Liver (tissue), 9 donors: ENCODE measurements around the gene RBM45. TPM values are rescaled to one million over a fixed set of nuclear protein-coding genes. Genes with fewer than 3 reads are reported as not detected.

Source experiments
- DNase-seq: peaks from one replicate; pipeline ENCODE4 v3.0.0-alpha.2; 2017; ENCODE audit warnings: low spot score
- H3K27ac ChIP-seq, 2 donors: one replicate each; pipeline ENCODE4 v1.7.0; 2013; ENCODE audit warnings: inconsistent platforms in 2 of 2, low read length in 2 of 2, control low read depth in 1 of 2, low read depth in 1 of 2, mild to moderate bottlenecking in 1 of 2
- H3K27me3 ChIP-seq, 4 donors: one replicate each; pipeline versions ENCODE4 v1.6.1 to v1.7.0; 2013; ENCODE audit warnings: low read length in 3 of 4, inconsistent platforms in 1 of 4, mild to moderate bottlenecking in 1 of 4, moderate library complexity in 1 of 4; ENCODE audit not compliant: control insufficient read depth in 4 of 4, insufficient read depth in 4 of 4
- H3K36me3 ChIP-seq, 4 donors: one replicate each; pipeline versions ENCODE4 v1.6.1 to v1.7.0; 2013; ENCODE audit warnings: low read length in 3 of 4, mild to moderate bottlenecking in 3 of 4, low read depth in 1 of 4, moderate library complexity in 1 of 4; ENCODE audit not compliant: control insufficient read depth in 4 of 4, insufficient read depth in 3 of 4
- H3K4me1 ChIP-seq, 4 donors: one replicate each; pipeline versions ENCODE4 v1.6.1 to v1.7.0; 2013; ENCODE audit warnings: low read length in 3 of 4, mild to moderate bottlenecking in 3 of 4, moderate library complexity in 1 of 4; ENCODE audit not compliant: control insufficient read depth in 4 of 4, insufficient read depth in 4 of 4
- H3K4me3 ChIP-seq, 3 donors: one replicate each; pipeline versions ENCODE4 v1.6.1 to v1.7.0; 2013; ENCODE audit warnings: low read length in 3 of 3, control low read depth in 1 of 3, low read depth in 1 of 3, mild to moderate bottlenecking in 1 of 3
- H3K9ac ChIP-seq, 2 donors: one replicate each; pipeline ENCODE4 v1.7.0; 2013; ENCODE audit warnings: low read length in 2 of 2, mild to moderate bottlenecking in 2 of 2, moderate library complexity in 2 of 2, control low read depth in 1 of 2, low read depth in 1 of 2
- H3K9me3 ChIP-seq, 4 donors: one replicate each; pipeline versions ENCODE4 v1.6.1 to v1.7.0; 2013; ENCODE audit warnings: low read length in 3 of 4; ENCODE audit not compliant: control insufficient read depth in 4 of 4
- CTCF ChIP-seq: fragments of 150-350 bp; IDR thresholded peaks from 2 replicates; pipeline ENCODE4 v1.5.1; 2017; ENCODE audit warnings: improper control_type of control experiment, low read depth, low read length; ENCODE audit not compliant: missing input control
- EGR1 ChIP-seq, 2 donors: IDR thresholded peaks; 2 replicates each; pipeline ENCODE4 v1.6.1; 2016 to 2018; ENCODE audit warnings: antibody characterized with exemption in 2 of 2, low read depth in 2 of 2
- FOXA1 ChIP-seq: IDR thresholded peaks from 2 replicates; pipeline ENCODE4 v1.6.1; 2016; ENCODE audit warnings: antibody characterized with exemption
- FOXA2 ChIP-seq: IDR thresholded peaks from 2 replicates; pipeline ENCODE4 v1.6.1; 2016; ENCODE audit warnings: antibody characterized with exemption
- GABPA ChIP-seq, 2 donors: IDR thresholded peaks in 1 of 2; conservative IDR thresholded peaks in 1 of 2; 2 replicates each; pipeline ENCODE4 v1.6.1; 2016; ENCODE audit warnings: antibody characterized with exemption in 2 of 2, mild to moderate bottlenecking in 1 of 2, moderate library complexity in 1 of 2
- HNF4A ChIP-seq, 2 donors: conservative IDR thresholded peaks; 2 replicates each; pipeline ENCODE4 v1.6.1; 2016; ENCODE audit warnings: antibody characterized with exemption in 2 of 2, mild to moderate bottlenecking in 2 of 2
- HNF4G ChIP-seq: IDR thresholded peaks from 2 replicates; pipeline ENCODE4 v1.6.1; 2016; ENCODE audit warnings: antibody characterized with exemption
- JUND ChIP-seq, 2 donors: IDR thresholded peaks; 2 replicates each; pipeline ENCODE4 v1.6.1; 2016; ENCODE audit warnings: antibody characterized with exemption in 2 of 2
- NR2F2 ChIP-seq: IDR thresholded peaks from 2 replicates; pipeline ENCODE4 v1.6.1; 2016; ENCODE audit warnings: antibody characterized with exemption
- RAD21 ChIP-seq, 2 donors: IDR thresholded peaks; 2 replicates each; pipeline ENCODE4 v1.6.1; 2016; ENCODE audit warnings: antibody characterized with exemption in 2 of 2, mild to moderate bottlenecking in 2 of 2
- RXRA ChIP-seq, 2 donors: IDR thresholded peaks; 2 replicates each; pipeline ENCODE4 v1.6.1; 2017 to 2018; ENCODE audit warnings: antibody characterized with exemption in 2 of 2, mild to moderate bottlenecking in 1 of 2
- SP1 ChIP-seq: IDR thresholded peaks from 2 replicates; pipeline ENCODE4 v1.6.1; 2018; ENCODE audit warnings: antibody characterized with exemption, mild to moderate bottlenecking
- TAF1 ChIP-seq: conservative IDR thresholded peaks from 2 replicates; pipeline ENCODE4 v1.6.1; 2016; ENCODE audit warnings: antibody characterized with exemption, mild to moderate bottlenecking
- YY1 ChIP-seq: IDR thresholded peaks from 2 replicates; pipeline ENCODE4 v1.6.1; 2016; ENCODE audit warnings: antibody characterized with exemption, mild to moderate bottlenecking
- WGBS: extraction: QIAGEN DNeasy Blood & Tissue Kit; methylation state at CpG from one replicate; pipeline ENCODE4 v1.1.7; 2013; 5-methylcytosine and 5-hydroxymethylcytosine counted together
- polyA plus RNA-seq, 2 donors: library from polyadenylated mRNA; stranded (reverse) in 1 of 2; unstranded in 1 of 2; fragments of 200-250 nt in 1 of 2; fragments of >200 nt in 1 of 2; fragmentation: Nextera tagmentation in 1 of 2; extraction: Ambion mirVana in 1 of 2; gene quantifications; one replicate each; pipeline versions ENCODE4 v1.2.1 to v1.2.3, GENCODE V29; 2013 to 2015
- total RNA-seq, 2 donors: library from RNA; depleted of rRNA; stranded (reverse); fragments of >200 nt; gene quantifications; one replicate each; pipeline ENCODE4 v1.2.3, GENCODE V29; 2014
- TF ChIP-seq, protein P1 (sequence below): IDR thresholded peaks from 2 replicates; pipeline ENCODE4 v1.6.1; 2016; ENCODE audit warnings: antibody characterized with exemption
- TF ChIP-seq, protein P2 (sequence below): IDR thresholded peaks from 2 replicates; pipeline ENCODE4 v1.6.1; 2016; ENCODE audit warnings: antibody characterized with exemption
- TF ChIP-seq, protein P3 (sequence below): IDR thresholded peaks from 2 replicates; pipeline ENCODE4 v1.6.1; 2016; ENCODE audit warnings: antibody characterized with exemption, mild to moderate bottlenecking
- TF ChIP-seq, protein P4 (sequence below): IDR thresholded peaks from 2 replicates; pipeline ENCODE4 v1.6.1; 2016; ENCODE audit warnings: antibody characterized with exemption
- donor health status: healthy.
- donor health status: healthy.
- donor health status: healthy.
- donor health status: healthy.
- donor health status: healthy.

Gene RBM45
- total and polyA plus RNA-seq, 4 donors, result 4.2 to 11.4 (median 6.8) TPM

GRCh38 chr2:178114462-178114861 lies 2.2 kb downstream of the RBM45 start:
- Histone ChIP-seq H3K9me3 (no peaks in the 10 kb centered on the region), H3K4me1 (peaks cover 0 to 15% (median 7%) of the 10 kb centered on the region in 4 donors), H3K9ac (no peak overlapping the region), H3K27ac (no peak overlapping the region), H3K27me3 (no peaks in the 10 kb centered on the region), H3K4me3 (no peak overlapping the region), H3K36me3 (peaks cover 4 to 8% (median 5%) of the 10 kb centered on the region in 4 donors)
- 93% methylated on average over 2 of the region's 2 CpGs for WGBS
- DNase-seq, result no peak
- TF ChIP-seq EGR1 (IDR thresholded peaks at IDR 0.05; ENCODE audit: low read depth in 2 of 2) (no peak), RXRA (IDR thresholded peaks at IDR 0.05) (no peak), SP1 (no peak), RAD21 (IDR thresholded peaks at IDR 0.05) (no peak), NR2F2 (no peak), GABPA (IDR thresholded peaks at IDR 0.05 in 1 of 2, conservative IDR thresholded peaks at IDR 0.05 in 1 of 2) (no peak), JUND (IDR thresholded peaks at IDR 0.05) (no peak), HNF4A (conservative IDR thresholded peaks at IDR 0.05) (no peak), HNF4G (no peak), CTCF (no peak), FOXA1 (no peak), YY1 (no peak), TAF1 (no peak), FOXA2 (no peak)
- TF ChIP-seq, protein P1, sequence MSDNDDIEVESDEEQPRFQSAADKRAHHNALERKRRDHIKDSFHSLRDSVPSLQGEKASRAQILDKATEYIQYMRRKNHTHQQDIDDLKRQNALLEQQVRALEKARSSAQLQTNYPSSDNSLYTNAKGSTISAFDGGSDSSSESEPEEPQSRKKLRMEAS, result no peak
- TF ChIP-seq, protein P2, sequence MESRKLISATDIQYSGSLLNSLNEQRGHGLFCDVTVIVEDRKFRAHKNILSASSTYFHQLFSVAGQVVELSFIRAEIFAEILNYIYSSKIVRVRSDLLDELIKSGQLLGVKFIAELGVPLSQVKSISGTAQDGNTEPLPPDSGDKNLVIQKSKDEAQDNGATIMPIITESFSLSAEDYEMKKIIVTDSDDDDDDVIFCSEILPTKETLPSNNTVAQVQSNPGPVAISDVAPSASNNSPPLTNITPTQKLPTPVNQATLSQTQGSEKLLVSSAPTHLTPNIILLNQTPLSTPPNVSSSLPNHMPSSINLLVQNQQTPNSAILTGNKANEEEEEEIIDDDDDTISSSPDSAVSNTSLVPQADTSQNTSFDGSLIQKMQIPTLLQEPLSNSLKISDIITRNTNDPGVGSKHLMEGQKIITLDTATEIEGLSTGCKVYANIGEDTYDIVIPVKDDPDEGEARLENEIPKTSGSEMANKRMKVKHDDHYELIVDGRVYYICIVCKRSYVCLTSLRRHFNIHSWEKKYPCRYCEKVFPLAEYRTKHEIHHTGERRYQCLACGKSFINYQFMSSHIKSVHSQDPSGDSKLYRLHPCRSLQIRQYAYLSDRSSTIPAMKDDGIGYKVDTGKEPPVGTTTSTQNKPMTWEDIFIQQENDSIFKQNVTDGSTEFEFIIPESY, result no peak
- TF ChIP-seq, protein P3, sequence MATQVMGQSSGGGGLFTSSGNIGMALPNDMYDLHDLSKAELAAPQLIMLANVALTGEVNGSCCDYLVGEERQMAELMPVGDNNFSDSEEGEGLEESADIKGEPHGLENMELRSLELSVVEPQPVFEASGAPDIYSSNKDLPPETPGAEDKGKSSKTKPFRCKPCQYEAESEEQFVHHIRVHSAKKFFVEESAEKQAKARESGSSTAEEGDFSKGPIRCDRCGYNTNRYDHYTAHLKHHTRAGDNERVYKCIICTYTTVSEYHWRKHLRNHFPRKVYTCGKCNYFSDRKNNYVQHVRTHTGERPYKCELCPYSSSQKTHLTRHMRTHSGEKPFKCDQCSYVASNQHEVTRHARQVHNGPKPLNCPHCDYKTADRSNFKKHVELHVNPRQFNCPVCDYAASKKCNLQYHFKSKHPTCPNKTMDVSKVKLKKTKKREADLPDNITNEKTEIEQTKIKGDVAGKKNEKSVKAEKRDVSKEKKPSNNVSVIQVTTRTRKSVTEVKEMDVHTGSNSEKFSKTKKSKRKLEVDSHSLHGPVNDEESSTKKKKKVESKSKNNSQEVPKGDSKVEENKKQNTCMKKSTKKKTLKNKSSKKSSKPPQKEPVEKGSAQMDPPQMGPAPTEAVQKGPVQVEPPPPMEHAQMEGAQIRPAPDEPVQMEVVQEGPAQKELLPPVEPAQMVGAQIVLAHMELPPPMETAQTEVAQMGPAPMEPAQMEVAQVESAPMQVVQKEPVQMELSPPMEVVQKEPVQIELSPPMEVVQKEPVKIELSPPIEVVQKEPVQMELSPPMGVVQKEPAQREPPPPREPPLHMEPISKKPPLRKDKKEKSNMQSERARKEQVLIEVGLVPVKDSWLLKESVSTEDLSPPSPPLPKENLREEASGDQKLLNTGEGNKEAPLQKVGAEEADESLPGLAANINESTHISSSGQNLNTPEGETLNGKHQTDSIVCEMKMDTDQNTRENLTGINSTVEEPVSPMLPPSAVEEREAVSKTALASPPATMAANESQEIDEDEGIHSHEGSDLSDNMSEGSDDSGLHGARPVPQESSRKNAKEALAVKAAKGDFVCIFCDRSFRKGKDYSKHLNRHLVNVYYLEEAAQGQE, result no peak
- TF ChIP-seq, protein P4, sequence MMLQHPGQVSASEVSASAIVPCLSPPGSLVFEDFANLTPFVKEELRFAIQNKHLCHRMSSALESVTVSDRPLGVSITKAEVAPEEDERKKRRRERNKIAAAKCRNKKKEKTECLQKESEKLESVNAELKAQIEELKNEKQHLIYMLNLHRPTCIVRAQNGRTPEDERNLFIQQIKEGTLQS, result no peak
